HG02798 (cell line): ENCODE measurements around the gene PTTG1.

Experiments
- ATAC-seq: cut with Tn5 transposase; IDR thresholded peaks from one replicate; pipeline ENCODE4 v1.9.1; 2021; ENCODE audit warnings: mild to moderate bottlenecking; ENCODE audit not compliant: unreplicated experiment, poor library complexity

Gene PTTG1

DNA sequence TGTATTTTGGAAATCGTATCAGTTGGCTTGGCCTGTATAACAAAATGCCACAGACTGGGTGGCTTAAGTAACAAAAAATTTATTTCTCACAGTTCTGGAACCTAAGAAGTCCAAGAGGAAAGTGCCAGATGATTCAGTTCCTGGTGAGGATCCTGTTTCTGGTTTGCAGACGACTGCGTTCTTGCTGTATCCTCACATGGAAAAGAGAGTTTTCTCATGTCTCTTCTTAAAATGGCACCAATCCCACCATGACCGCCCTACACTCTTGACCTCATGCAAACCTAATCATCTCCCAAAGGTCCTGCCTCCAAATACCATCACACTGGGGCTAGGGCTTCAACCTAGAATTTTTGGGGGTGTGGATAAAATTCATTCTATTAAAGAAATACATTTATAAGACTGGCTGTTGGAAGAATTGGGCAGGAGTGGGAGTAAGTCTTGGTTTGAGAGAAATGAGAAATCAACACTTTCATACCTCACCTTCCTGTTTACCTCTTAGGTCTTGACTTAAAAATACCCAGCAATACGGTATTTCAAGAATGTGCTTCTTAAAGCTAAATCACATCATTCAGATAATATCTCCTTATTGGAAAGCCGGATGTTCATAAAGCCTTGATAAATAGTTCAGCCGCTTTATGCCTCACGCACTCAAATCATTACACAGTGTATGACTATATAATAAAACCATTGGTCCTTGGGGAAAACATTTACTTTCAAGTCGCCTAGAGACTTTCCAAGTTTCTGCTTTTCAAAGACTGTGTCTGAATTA lies 28.7 kb downstream of the PTTG1 start:
- ATAC-seq: peak; percentile 56

DNA sequence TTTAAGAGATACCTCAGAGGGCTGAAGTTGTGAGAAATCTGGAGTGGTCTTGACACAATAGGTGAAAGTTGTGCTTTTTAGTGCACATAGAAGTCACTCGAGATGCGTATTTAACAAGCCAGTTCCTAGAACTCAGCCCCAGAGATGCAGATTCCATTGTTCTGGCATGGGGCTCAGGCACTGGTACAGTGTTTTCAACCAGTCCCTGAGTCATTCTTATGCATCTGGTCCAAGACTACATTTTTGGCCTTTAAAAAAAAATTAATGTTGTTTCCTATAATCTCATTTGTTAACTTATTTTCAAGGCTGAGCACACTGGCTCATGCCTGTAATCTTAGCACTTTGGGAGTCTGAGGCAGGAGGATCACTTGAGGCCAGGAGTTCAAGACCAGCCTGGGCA lies 29.6 kb downstream of the PTTG1 start:
- ATAC-seq: no peak

DNA sequence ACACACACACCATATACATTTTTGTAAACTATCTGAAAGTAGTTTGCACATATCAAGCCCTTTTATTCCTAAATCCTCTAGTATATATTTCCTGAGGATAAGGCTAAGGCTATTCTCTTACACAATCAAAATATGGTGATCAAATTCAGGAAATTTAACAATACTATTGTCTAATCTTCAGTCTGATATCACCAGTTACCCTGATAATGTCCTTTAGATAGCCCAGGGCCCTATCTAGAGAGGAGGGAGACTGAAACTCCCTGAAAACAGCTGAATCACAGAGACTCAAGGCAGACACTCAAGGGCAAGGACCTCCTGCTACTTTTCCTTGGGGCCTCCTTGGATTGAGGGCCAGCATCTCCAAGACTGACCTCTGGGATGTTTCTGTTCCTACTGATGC lies 30.4 kb downstream of the PTTG1 start:
- no peak for ATAC-seq

DNA sequence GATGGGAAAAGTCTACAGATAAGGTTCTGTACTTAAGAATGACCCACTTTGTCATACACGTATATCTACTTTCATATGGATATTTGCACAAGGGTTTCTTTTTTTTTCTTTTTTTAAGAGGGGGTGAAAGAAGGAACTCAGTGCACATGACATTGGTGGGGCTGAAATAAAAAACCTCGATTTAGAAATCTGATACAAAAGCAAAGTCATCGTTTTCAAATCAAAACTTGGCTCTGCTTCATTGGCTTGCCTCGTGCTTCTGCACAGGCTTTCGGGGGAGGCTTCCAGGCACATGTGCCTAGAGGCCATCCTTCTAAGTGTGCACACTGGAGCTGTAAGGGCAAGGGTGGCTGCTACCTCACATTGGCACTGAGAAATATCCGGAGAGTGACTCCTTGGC lies 31.1 kb downstream of the PTTG1 start:
- ATAC-seq: no peak

DNA sequence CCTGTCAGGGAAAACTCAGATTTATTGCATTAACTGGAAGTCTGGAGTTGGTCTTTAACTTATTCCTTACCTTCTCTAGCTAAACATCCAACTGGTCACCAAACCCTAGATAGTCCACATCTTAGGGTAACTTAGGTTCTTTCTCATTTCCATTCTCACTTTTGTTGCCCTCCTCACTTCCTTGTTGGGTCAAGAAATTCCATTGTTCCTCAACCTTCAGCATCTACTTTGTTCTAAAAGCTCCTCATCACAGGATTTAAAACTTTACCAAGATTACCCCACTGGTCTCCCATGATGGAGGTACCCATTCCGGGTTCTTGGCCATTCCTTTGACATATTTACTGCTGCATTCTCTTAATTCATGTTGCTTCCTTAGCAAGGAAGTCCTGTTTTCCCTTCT lies 32.1 kb downstream of the PTTG1 start:
- no peak for ATAC-seq

DNA sequence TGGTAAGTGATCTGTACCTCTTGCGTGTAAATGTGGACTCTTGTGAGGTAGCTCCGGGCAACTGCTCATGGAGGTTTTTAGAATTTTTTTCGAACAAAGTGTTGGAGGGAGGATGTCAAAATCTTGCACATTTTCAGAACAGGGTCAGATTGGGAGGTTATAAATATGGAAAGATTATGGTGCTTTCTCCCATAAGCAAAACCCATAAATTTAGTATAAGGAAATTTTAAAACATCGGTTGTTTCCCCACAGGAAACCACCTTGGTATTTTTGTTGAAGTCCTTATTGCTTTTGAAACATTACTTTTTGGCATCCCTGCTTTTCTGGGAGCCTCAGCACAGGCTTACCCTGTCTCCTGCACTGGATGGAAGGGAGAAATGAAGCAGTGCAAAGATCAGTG lies 33.9 kb downstream of the PTTG1 start:
- no peak for ATAC-seq

DNA sequence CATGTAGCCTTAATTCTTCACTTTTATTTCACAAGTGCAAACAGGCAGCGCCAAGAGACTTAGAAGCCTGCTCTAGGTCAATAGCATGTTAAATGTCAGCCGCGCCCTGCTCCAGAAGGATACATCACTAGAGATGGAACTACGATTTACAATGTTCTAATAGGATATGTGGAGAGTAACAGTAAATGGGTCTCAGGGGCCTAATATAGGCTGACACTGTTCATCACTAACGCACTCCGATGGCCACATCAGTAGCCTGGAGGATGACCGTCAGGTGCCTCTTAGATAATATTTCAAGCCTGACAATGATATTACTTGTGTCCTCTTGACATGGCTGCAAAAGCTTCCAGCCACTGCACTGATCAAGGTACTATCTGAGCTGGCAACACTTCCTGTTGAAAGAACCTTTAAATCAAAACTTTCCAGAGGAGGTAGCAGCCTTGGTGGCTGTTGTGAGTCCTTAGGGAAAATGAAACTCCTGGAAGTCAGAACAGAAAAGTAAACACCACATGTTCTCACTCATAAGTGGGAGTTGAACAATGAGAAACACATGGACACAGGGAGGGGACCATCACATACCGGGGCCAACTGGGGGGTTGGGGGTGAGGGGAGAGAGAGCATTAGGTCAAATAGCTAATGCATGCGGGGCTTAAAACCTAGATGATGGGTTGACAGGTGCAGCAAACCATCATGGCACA lies 35.0 kb downstream of the PTTG1 start:
- ATAC-seq: no peak

DNA sequence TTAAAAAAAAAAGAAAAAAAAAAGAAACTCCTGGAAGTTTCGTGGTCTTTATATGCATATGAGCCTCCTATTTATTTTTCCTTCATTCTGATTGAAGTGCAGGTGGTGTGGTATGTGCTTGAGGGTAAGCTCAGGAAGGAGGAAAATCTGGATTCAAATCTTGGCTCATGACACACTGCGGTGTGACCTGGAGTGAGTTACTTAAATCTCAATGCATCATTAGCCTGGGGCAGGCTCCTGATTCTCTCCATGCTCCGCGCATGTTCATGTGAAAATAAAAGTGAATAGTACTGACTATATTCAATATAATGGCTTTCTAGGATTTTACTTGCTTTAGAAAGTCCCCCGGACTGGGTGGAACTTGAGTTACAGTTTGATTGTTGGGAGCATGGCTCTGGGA lies 35.6 kb downstream of the PTTG1 start:
- ATAC-seq: no peak

DNA sequence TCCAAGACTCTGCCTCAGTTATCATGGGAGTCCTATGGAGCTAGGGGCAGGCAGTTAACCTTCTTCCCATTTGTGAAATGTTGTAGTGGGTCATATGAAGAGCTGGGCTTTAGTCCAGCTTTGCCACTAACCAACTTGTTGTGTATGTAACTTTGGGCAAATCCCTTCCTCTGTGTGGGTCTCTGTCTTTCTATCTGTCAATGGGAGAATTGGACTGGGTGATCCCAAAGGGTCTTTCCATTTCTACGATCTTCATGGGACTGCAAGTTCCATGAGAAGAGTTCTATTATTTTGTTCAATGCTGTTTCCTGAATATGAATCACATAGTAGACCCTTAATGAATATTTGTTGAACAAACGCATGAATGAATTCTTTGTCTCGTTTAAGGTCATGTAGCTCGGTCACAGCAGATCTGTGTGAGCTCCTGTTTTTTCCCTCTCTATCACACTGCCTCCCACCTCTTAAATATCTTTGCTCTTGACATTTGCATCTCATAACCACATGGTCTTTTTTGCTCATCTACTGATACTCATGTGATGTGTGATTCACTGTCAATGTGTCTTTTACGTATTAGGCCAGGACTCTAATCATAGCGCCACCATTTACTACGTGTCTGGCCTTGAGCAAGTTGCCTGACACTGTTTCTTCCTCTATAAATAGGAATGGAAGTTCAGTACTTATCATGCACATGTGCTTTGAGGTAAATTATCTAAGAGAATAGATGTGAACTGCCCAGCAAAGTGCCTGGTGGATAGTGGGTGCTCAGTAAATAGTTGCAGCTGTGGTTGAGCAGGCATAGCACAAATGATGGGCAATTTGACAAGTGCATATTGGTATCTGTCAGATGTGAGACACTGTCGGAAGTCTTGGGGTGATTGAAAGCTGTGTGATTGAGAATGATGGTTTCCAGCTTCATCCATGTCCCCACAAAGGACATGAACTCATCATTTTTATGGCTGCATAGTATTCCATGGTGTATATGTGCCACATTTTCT lies 37.4 kb downstream of the PTTG1 start:
- ATAC-seq: peak; percentile 87

DNA sequence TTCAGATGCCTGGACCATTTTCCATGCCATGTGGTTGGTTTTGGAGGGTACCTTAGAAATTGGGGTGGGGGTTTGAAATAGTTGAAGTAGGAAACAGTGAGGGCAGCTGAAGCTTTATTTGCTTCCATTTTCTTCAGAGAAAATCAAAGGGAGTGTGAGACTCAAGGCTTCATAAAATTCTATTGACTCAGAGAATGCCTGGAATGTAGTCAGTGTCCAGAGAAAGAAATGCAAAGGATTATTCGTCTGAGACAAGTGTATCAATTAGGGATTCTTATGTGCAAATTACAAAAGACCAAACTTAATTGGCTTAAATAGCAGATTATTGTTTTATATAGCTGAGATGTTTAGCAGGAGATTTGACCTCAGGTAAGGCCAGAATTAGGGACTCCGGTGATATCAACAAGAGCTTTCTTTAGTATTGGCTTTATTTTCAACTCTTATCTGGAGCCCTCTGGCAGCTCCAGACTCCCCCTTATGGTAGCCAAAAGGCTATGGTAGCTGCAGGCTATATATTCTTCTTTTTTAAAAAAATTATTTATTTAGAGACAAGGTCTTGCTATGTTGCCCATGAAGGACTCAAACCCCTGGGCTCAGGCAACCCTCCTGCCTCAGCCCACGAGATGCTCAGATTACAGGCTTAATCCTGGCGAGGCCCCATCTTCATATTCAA lies 38.9 kb downstream of the PTTG1 start:
- no peak for ATAC-seq

DNA sequence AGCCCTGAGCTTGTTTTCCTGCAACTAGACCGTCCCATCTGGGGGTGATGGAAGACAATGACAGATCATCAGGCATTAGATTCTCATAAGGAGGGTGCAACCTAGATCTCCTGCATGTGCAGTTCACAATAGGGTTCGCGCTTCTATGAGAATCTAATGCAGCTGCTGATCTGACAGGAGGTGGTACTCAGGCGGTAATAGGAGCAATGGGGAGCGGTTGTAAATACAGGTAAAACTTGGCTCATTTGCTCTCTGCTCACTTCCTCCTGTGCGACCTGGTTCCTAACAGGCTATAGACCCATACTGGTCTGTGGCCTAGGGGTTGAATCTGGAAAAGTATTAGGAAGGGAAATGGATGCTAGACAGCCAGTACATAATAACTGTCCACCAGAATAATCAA lies 39.7 kb downstream of the PTTG1 start:
- no peak for ATAC-seq

DNA sequence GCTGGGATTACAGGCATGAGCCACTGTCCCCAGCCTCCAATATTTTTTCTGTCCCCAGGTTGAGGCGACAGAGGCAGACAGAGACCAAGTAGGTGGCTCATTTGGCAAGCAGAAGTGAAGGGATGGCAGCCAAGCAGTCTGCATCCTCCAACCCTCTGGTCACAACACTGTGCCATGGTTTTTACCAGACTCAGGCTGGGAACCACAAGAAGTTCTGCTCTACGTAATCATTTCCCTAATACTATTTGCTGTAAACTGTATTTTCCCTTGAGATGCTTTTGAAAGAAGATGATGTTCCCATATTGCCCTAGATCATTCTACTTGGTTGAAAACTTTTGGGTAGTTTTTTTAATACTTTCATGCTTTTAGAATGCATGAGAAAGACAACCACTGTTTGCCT lies 40.5 kb downstream of the PTTG1 start:
- peak; percentile 28 for ATAC-seq

DNA sequence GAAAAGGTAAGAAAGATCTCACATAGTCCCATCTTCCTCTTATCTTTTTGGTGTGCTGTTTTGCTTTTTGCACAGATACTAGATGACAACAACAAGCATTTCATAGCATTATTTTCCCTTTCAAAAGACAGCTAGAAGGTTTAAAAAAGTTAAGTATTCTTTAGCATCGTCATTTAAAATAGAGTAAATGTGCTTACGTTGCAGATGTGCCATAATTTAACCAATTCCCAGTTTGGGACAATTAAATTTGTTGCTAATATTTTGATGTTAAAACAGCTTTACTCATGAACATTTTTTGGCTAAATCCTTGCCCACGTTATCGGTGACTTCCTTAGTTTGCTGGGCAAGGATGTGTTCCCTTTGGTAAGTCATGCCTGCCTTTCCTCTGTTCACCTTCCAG lies 41.6 kb downstream of the PTTG1 start:
- ATAC-seq: no peak

DNA sequence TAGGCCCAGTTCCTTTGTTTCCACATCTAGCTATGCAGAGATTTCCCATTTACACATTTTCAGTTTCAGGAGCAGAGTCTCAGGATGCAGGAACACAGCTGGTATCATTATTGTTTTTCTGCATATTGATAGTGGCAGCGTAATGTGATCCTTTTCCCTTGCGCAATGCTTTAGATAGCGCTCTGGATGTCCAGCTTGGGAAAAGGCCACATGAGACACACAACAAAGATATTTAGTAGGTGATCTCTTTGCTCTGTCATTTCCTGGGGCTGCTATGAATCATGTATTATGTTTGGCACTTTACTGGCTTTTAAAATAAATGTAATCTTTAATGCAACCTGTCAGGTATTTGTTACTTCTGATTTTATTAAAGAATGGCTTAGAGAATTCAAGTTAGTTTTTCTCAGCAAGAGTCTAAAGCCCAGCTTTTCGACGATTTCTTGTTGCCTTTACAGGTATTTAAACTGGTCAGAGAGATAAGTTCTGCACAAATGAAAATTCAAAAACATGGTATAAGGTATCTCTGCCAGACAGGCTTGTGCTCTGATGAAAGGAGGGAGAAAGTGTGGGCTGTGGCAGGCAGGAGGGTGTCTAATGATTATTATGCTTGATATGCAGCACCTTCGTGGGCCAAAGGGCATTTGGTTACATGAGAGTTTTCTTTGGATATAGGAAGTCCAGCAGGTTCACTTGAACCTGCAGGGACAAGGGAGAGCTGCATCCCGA lies 42.2 kb downstream of the PTTG1 start:
- ATAC-seq: no peak

DNA sequence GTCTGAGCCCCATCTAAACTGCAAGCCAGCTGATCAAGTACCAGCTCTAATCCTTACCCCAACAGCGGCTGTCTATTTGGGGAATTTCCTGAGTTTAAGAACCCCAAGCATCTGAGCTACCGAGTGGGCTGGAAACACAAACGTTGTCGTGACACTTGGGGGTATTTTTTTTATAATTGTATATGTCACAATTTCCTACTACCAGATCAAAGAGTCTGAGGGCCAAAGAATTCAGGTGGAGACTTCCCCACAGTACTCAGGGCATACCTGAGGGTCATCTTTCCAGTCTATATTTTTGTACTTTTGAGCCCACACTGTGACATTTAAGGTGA lies 42.8 kb downstream of the PTTG1 start:
- no peak for ATAC-seq

DNA sequence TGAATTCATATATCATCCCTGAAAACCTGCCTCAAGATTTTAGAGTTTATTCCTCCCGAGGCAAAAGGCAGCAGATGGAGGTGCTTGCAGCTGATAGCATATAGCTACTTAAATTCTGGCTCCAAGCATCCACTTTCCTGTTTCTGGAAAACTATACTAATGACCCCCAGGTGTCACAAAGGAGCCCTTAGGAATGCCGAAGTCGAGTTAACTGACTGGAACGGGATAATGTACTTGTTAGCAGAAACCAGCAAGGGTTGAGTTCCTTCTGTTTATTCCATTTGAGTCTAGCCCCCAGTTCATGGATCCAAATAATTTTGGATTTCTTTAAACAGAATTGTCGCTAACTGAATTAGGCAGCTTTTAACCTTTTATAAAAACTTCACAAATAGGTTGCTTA lies 44.5 kb downstream of the PTTG1 start:
- ATAC-seq: no peak

DNA sequence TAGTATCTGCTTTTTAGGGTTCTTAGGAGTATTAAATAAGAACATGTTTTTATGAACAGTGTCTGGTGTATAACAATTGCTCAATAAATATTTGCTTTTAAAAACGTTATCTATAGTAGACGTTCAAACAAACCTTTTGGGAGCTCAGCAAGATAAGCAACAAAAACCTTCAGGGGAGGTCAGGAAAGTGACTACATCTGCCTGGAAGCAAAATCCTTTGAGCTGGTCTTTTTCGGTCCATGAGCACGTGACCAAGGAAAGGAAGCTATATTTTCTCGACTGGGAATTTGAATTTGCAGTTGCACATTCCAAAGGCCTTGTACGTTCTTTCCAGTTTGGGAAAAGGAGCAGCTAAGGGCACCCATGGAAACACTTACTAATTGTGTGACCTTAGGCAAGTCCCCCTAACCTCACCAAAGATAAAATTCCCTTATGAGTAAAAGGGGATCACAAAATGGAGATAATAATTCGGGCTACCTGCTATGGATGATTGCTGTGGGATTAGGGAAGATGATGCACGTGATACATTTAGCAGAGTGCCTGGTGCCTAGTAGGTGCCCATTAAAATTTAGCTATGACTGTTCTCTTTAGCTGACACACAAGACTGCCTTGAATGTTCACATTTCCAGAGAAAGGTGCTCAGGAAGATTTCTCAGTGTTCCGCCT lies 45.4 kb downstream of the PTTG1 start:
- no peak for ATAC-seq

DNA sequence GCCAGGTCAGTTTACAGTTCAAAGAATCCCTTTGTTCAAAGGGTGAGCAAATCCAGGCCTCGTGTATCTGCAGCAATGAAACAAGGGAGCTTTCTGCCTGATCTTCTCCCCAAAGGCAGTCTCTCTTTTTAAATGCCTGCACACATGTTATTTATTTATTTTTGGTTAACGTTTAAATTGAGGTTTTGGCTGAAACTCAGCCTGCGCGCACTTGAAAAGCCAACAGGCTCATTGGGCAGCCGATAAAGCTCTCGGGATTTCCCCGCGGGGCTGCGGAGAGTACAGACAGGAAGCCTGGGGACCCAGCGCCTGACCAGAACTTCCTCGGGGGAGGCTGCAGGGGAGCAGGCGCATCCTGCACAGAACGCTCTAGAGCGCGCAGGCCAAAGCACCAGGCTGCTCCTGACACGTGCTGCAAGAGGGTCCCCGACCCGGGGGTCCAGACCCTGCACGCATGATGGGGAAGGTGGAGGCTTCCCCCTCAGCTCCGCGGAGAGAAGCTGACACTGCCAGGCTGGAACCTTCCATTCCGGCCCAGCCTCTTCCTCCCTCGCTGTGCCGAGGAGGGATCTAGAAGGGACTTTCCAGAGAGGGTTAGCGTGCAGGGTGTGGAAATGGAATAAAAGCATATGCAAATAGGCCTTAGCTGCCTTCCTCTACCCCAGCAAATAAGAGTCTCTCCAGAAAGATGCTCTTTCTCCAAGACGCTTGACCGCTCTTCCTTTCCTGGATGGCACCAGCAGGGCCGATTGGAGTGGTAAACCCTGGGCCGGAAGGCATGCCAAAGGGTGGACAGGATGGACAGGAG lies 46.1 kb downstream of the PTTG1 start:
- peak; percentile 90 for ATAC-seq
